Right lobe of liver (tissue), 4 donors: ENCODE measurements around the gene MOB2.

Experiments used
- CTCF ChIP-seq, 4 donors: fragments of 200-600 bp in 3 of 4; fragments of 450-650 bp in 1 of 4; IDR thresholded peaks; one replicate each; pipeline versions ENCODE4 v1.5.1 to v1.8.0; 2016 to 2022; ENCODE audit warnings: antibody characterized with exemption in 4 of 4, mild to moderate bottlenecking in 2 of 4
- POLR2A ChIP-seq: fragments of 450-650 bp; IDR thresholded peaks from one replicate; pipeline ENCODE4 v1.6.1; 2017; ENCODE audit warnings: antibody characterized with exemption, mild to moderate bottlenecking
- donor health status: DM: no; HTN: no; CAD: no.
- donor health status: DM: no; HTN: no; CAD: no.
- donor health status: DM: no; HTN: yes; CAD: no.

DNA sequence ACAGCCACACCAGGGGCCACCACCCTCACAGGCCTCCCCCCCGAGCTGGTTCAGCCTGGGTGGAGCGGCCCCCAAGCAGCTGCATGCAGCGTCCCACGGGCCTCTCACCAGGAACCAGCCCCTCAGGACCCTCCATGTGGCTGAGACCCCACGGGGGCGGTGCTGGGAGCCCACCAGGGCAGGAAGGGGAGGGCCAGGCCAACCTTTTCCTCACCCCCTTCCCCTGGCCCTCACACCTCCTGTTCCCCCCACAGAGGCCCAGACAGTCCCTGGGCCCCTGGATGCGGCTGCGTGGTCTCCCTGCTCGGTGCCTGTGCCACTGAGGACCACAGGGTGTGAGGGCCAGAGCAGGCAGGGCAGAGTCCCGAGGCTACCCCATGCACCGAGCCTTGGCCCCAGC lies 46.5 kb downstream of the MOB2 start:
- TF ChIP-seq CTCF (IDR thresholded peaks at IDR 0.05) (no peak), POLR2A (no peak)
